HepG2 (cell line): ENCODE results near the gene RNPEPL1. TPM values are rescaled to one million over a fixed set of nuclear protein-coding genes. Genes with fewer than 3 reads are reported as not detected.

Source experiments
- ARNTL ChIP-seq: sonication (generic); formaldehyde crosslinking; IDR thresholded peaks from 2 replicates; pipeline ENCODE4 v1.4.0; 2020; ENCODE audit warnings: mild to moderate bottlenecking, missing genetic modification reagents
- BRCA1 ChIP-seq: sonication (generic); formaldehyde crosslinking; IDR thresholded peaks from 2 replicates; pipeline ENCODE4 v1.4.0; 2020; ENCODE audit warnings: missing genetic modification reagents
- CC2D1A ChIP-seq: sonication (generic); formaldehyde crosslinking; IDR thresholded peaks from 2 replicates; pipeline ENCODE4 v1.8.1; 2023; ENCODE audit warnings: mild to moderate bottlenecking, missing genetic modification reagents
- CEBPB ChIP-seq: IDR thresholded peaks from 2 replicates; pipeline ENCODE4 v1.6.1; 2011; ENCODE audit warnings: low read depth, low read length, improper control_type of control experiment, borderline replicate concordance
- CREB3 ChIP-seq: sonication (generic); formaldehyde crosslinking; IDR thresholded peaks from 2 replicates; pipeline ENCODE4 v1.5.0; 2020; ENCODE audit warnings: missing genetic modification reagents
- GLI4 ChIP-seq: sonication (generic); formaldehyde crosslinking; IDR thresholded peaks from 2 replicates; pipeline ENCODE4 v1.5.1; 2020; ENCODE audit warnings: missing genetic modification reagents, mild to moderate bottlenecking, moderate library complexity, borderline replicate concordance
- MAFK ChIP-seq, 2 experiments: IDR thresholded peaks in 1 of 2; conservative IDR thresholded peaks in 1 of 2; 2 replicates each; pipeline ENCODE4 v1.6.1; 2011; ENCODE audit warnings: improper control_type of control experiment in 2 of 2, low read length in 2 of 2
- NR2F2 ChIP-seq: IDR thresholded peaks from 2 replicates; pipeline ENCODE4 v1.6.1; 2012; ENCODE audit warnings: low read depth, inconsistent platforms, borderline replicate concordance
- RBAK ChIP-seq: sonication (generic); formaldehyde crosslinking; IDR thresholded peaks from 2 replicates; pipeline ENCODE4 v1.5.1; 2020; ENCODE audit warnings: mild to moderate bottlenecking, missing genetic modification reagents
- SKI ChIP-seq: fragments of 450-650 bp; IDR thresholded peaks from one replicate; pipeline ENCODE4 v1.6.1; 2018; ENCODE audit warnings: mild to moderate bottlenecking; ENCODE audit not compliant: partially characterized antibody
- SRSF1 ChIP-seq: fragments of 200-400 bp; formaldehyde crosslinking; optimal IDR thresholded peaks from 2 replicates; pipeline ENCODE3; 2017; ENCODE audit warnings: mild to moderate bottlenecking, low read depth, low read length, moderate library complexity
- SSRP1 ChIP-seq: IDR thresholded peaks from 2 replicates; pipeline ENCODE4 v1.6.1; 2016; ENCODE audit warnings: control low read depth
- YEATS4 ChIP-seq: sonication (generic); formaldehyde crosslinking; IDR thresholded peaks from 2 replicates; pipeline ENCODE4 v1.4.0; 2020; ENCODE audit warnings: missing genetic modification reagents, borderline replicate concordance
- ZBTB42 ChIP-seq: sonication (generic); formaldehyde crosslinking; IDR thresholded peaks from 2 replicates; pipeline ENCODE4 v1.5.0; 2020; ENCODE audit warnings: mild to moderate bottlenecking, missing genetic modification reagents
- ZFX ChIP-seq: sonication (generic); formaldehyde crosslinking; IDR thresholded peaks from 2 replicates; pipeline ENCODE4 v1.4.0; 2020; ENCODE audit warnings: mild to moderate bottlenecking, low read depth, missing genetic modification reagents, moderate library complexity
- ZMAT3 ChIP-seq: sonication (generic); formaldehyde crosslinking; conservative IDR thresholded peaks from 2 replicates; pipeline ENCODE4 v1.7.0; 2021; ENCODE audit warnings: missing genetic modification reagents
- ZNF30 ChIP-seq: sonication (generic); formaldehyde crosslinking; IDR thresholded peaks from 2 replicates; pipeline ENCODE4 v1.5.0; 2020; ENCODE audit warnings: mild to moderate bottlenecking, missing genetic modification reagents
- ZNF430 ChIP-seq: sonication (generic); formaldehyde crosslinking; IDR thresholded peaks from 2 replicates; pipeline ENCODE4 v1.9.0; 2021; ENCODE audit warnings: mild to moderate bottlenecking, missing genetic modification reagents
- ZNF558 ChIP-seq: sonication (generic); formaldehyde crosslinking; IDR thresholded peaks from 2 replicates; pipeline ENCODE4 v1.9.0; 2022; ENCODE audit warnings: mild to moderate bottlenecking, missing genetic modification reagents, borderline replicate concordance
- ZNF709 ChIP-seq: sonication (generic); formaldehyde crosslinking; IDR thresholded peaks from 2 replicates; pipeline ENCODE4 v1.5.0; 2020; ENCODE audit warnings: mild to moderate bottlenecking, missing genetic modification reagents
- ZSCAN30 ChIP-seq: sonication (generic); formaldehyde crosslinking; IDR thresholded peaks from 2 replicates; pipeline ENCODE4 v1.5.0; 2020; ENCODE audit warnings: mild to moderate bottlenecking, missing genetic modification reagents
- polyA plus RNA-seq, 8 experiments: library from polyadenylated mRNA; depleted of rRNA in 3 of 8; stranded (reverse) in 7 of 8; unstranded in 1 of 8; fragments of >200 nt; fragmentation: Illumina TruSeq in 4 of 8; extraction: Trizol in 4 of 8; gene quantifications; 2 replicates each; pipeline versions ENCODE4 v1.2.1 to v1.2.3, GENCODE V29; 2011 to 2016; ENCODE audit warnings: low read depth in 4 of 8, missing spikeins in 1 of 8, mixed read lengths in 1 of 8; ENCODE audit not compliant: insufficient read depth in 1 of 8
- total RNA-seq, 5 experiments: library from RNA; depleted of rRNA; stranded (reverse); fragments of >200 nt; fragmentation: Illumina TruSeq; extraction: Trizol; gene quantifications; 2 replicates each; pipeline ENCODE4 v1.2.3, GENCODE V29; 2016; ENCODE audit warnings: low read depth in 1 of 5
- TF ChIP-seq, protein P1 (sequence below): sonication (generic); formaldehyde crosslinking; IDR thresholded peaks from 2 replicates; pipeline ENCODE4 v1.5.1; 2020; ENCODE audit warnings: mild to moderate bottlenecking, missing genetic modification reagents, borderline replicate concordance
- TF ChIP-seq, protein P2 (sequence below): sonication (generic); formaldehyde crosslinking; IDR thresholded peaks from 2 replicates; pipeline ENCODE4 v1.4.0; 2020; ENCODE audit warnings: missing genetic modification reagents, borderline replicate concordance

Gene RNPEPL1
- total and polyA plus RNA-seq, 2 of the 13 experiments (the other 11 are each of a cell fraction or from before 2014, with no cell fraction given) = 13.0 to 18.0 TPM

DNA sequence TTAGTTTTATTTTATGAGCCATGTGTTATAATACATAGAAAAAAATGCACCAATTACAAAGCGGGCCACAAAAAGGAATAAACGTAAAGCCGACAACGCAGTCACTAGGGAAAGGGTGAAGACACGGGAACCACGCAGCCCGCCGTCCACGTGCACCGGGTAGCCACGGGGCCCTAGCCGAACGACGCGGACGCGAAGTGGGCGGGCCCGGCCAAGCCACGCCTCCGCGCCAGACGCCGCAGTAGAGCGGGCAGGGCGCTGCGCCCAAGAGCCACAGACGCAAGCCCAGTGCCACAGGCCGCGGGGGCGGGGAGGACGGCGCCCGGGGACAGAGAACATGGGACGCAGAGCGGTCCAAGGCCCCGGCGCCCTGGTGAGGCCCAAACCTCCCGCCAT is 8.2 kb upstream of the RNPEPL1 start, which contains the start of gene DUSP28 (continued):
- TF ChIP-seq MAFK (conservative IDR thresholded peaks at IDR 0.05 in 1 of 2, IDR thresholded peaks at IDR 0.05 in 1 of 2; ENCODE audit: low read length in 2 of 2) (no peak), BRCA1 (CRISPR knock-in tag) (peak; percentile 90; the same call in 1 of the 2 replicates), ZNF558 (CRISPR knock-in tag) (no peak), ZNF709 (CRISPR knock-in tag) (no peak), GLI4 (no peak), CEBPB (no peak), RBAK (CRISPR knock-in tag) (no peak), ZMAT3 (CRISPR knock-in tag) (peak; percentile 79), SKI (peak; percentile 65), ZNF430 (CRISPR knock-in tag) (peak; percentile 68; the same call in 1 of the 2 replicates), CREB3 (CRISPR knock-in tag) (peak; percentile 67; the same call in 1 of the 2 replicates), ZNF30 (CRISPR knock-in tag) (peak; percentile 43; the same call in 1 of the 2 replicates), SSRP1 (CRISPR knock-in tag) (no peak), YEATS4 (CRISPR knock-in tag) (peak; percentile 77; the same call in 1 of the 2 replicates), SRSF1 (no peak), ZBTB42 (CRISPR knock-in tag) (no peak), NR2F2 (peak; percentile 12; the same call in 1 of the 2 replicates), ZFX (CRISPR knock-in tag) (peak; percentile 75; the same call in 1 of the 2 replicates), CC2D1A (CRISPR knock-in tag) (0 out of 2 replicates have a peak, but pooled peaks have one; percentile 53), ZSCAN30 (CRISPR knock-in tag) (no peak), ARNTL (CRISPR knock-in tag) (peak; percentile 95)
- TF ChIP-seq, protein P1, sequence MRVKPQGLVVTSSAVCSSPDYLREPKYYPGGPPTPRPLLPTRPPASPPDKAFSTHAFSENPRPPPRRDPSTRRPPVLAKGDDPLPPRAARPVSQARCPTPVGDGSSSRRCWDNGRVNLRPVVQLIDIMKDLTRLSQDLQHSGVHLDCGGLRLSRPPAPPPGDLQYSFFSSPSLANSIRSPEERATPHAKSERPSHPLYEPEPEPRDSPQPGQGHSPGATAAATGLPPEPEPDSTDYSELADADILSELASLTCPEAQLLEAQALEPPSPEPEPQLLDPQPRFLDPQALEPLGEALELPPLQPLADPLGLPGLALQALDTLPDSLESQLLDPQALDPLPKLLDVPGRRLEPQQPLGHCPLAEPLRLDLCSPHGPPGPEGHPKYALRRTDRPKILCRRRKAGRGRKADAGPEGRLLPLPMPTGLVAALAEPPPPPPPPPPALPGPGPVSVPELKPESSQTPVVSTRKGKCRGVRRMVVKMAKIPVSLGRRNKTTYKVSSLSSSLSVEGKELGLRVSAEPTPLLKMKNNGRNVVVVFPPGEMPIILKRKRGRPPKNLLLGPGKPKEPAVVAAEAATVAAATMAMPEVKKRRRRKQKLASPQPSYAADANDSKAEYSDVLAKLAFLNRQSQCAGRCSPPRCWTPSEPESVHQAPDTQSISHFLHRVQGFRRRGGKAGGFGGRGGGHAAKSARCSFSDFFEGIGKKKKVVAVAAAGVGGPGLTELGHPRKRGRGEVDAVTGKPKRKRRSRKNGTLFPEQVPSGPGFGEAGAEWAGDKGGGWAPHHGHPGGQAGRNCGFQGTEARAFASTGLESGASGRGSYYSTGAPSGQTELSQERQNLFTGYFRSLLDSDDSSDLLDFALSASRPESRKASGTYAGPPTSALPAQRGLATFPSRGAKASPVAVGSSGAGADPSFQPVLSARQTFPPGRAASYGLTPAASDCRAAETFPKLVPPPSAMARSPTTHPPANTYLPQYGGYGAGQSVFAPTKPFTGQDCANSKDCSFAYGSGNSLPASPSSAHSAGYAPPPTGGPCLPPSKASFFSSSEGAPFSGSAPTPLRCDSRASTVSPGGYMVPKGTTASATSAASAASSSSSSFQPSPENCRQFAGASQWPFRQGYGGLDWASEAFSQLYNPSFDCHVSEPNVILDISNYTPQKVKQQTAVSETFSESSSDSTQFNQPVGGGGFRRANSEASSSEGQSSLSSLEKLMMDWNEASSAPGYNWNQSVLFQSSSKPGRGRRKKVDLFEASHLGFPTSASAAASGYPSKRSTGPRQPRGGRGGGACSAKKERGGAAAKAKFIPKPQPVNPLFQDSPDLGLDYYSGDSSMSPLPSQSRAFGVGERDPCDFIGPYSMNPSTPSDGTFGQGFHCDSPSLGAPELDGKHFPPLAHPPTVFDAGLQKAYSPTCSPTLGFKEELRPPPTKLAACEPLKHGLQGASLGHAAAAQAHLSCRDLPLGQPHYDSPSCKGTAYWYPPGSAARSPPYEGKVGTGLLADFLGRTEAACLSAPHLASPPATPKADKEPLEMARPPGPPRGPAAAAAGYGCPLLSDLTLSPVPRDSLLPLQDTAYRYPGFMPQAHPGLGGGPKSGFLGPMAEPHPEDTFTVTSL = no peak; the same call in 1 of the 2 replicates
- TF ChIP-seq, protein P2, sequence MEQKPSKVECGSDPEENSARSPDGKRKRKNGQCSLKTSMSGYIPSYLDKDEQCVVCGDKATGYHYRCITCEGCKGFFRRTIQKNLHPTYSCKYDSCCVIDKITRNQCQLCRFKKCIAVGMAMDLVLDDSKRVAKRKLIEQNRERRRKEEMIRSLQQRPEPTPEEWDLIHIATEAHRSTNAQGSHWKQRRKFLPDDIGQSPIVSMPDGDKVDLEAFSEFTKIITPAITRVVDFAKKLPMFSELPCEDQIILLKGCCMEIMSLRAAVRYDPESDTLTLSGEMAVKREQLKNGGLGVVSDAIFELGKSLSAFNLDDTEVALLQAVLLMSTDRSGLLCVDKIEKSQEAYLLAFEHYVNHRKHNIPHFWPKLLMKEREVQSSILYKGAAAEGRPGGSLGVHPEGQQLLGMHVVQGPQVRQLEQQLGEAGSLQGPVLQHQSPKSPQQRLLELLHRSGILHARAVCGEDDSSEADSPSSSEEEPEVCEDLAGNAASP (CRISPR knock-in tag) = peak; percentile 65; the same call in 1 of the 2 replicates
